ENCODE data around the gene SREBF2. TPM values are rescaled to one million over a fixed set of nuclear protein-coding genes. Genes with fewer than 3 reads are reported as not detected.
A peak's percentile ranks its signal among the peaks of the same experiment; 100 is the strongest.

SREBF2 gene
- total and polyA plus RNA-seq, 10 of the 15 experiments (the other 5 are each of a cell fraction or from before 2014, with no cell fraction given), result 2.4 to 177 (median 78.8) TPM

GRCh38 chr22:41919357-41920224, 86.7 kb downstream of the SREBF2 start (continued):
- TF ChIP-seq PRDM15 (CRISPR knock-in tag; IDR thresholded peaks at IDR 0.05) (0 out of 2 replicates have a peak, but pooled peaks have one; percentile 42), REST (IDR thresholded peaks at IDR 0.05; ENCODE audit: low read depth, low read length) (no peak), IKZF2 (IDR thresholded peaks at IDR 0.05) (peak; percentile 64 to 84; a peak in 3 of 4 replicates), RELA (IDR thresholded peaks at IDR 0.05; ENCODE audit: borderline replicate concordance, partially characterized antibody) (no peak), SIN3A (IDR thresholded peaks at IDR 0.05; ENCODE audit: low read depth, low read length) (0 out of 2 replicates have a peak, but pooled peaks have one; percentile 54), BMI1 (IDR thresholded peaks at IDR 0.05; ENCODE audit: borderline replicate concordance) (no peak), SREBF2 (IDR thresholded peaks at IDR 0.05; ENCODE audit: low read length) (no peak), ZNF207 (IDR thresholded peaks at IDR 0.05; ENCODE audit: borderline replicate concordance) (peak; percentile 68), SP1 (IDR thresholded peaks at IDR 0.05; ENCODE audit: low read depth, low read length) (peak; percentile 40), ATF7 (IDR thresholded peaks at IDR 0.05; ENCODE audit: low read depth) (no peak), NFIC (IDR thresholded peaks at IDR 0.05; ENCODE audit: low read depth, low read length) (no peak), JUND (IDR thresholded peaks at IDR 0.05; ENCODE audit: low read depth, low read length) (no peak), NR2C2 (IDR thresholded peaks at IDR 0.05; ENCODE audit: borderline replicate concordance, control insufficient read depth, insufficient read length, low read depth) (no peak), USF2 (IDR thresholded peaks at IDR 0.05; ENCODE audit: borderline replicate concordance, low read depth, low read length) (no peak)
- TF ChIP-seq, protein P1, sequence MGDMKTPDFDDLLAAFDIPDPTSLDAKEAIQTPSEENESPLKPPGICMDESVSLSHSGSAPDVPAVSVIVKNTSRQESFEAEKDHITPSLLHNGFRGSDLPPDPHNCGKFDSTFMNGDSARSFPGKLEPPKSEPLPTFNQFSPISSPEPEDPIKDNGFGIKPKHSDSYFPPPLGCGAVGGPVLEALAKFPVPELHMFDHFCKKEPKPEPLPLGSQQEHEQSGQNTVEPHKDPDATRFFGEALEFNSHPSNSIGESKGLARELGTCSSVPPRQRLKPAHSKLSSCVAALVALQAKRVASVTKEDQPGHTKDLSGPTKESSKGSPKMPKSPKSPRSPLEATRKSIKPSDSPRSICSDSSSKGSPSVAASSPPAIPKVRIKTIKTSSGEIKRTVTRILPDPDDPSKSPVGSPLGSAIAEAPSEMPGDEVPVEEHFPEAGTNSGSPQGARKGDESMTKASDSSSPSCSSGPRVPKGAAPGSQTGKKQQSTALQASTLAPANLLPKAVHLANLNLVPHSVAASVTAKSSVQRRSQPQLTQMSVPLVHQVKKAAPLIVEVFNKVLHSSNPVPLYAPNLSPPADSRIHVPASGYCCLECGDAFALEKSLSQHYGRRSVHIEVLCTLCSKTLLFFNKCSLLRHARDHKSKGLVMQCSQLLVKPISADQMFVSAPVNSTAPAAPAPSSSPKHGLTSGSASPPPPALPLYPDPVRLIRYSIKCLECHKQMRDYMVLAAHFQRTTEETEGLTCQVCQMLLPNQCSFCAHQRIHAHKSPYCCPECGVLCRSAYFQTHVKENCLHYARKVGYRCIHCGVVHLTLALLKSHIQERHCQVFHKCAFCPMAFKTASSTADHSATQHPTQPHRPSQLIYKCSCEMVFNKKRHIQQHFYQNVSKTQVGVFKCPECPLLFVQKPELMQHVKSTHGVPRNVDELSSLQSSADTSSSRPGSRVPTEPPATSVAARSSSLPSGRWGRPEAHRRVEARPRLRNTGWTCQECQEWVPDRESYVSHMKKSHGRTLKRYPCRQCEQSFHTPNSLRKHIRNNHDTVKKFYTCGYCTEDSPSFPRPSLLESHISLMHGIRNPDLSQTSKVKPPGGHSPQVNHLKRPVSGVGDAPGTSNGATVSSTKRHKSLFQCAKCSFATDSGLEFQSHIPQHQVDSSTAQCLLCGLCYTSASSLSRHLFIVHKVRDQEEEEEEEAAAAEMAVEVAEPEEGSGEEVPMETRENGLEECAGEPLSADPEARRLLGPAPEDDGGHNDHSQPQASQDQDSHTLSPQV (IDR thresholded peaks at IDR 0.05), result no peak
